A549 (cell line): Measurements from ENCODE around the gene RAB3C. TPM values are rescaled to one million over a fixed set of nuclear protein-coding genes. Genes with fewer than 3 reads are reported as not detected.

Experiments used
- ATAC-seq, 2 experiments: fragments of 200-7000 bp in 1 of 2; fragments of >200 bp in 1 of 2; cut with Nextera tagmentation in 1 of 2; cut with Tn5 transposase in 1 of 2; 3 replicates each; pipeline versions ENCODE4 v1.8.0 to v1.9.1; 2018 to 2020; ENCODE audit warnings: mild to moderate bottlenecking in 1 of 2, moderate library complexity in 1 of 2
- CTCF ChIA-PET: fragments of 300-600 bp; sonication (Branson Sonifier 250); formaldehyde crosslinking; extraction: SDS; loops from one replicate; lab custom pipeline; 2021; ENCODE audit warnings: antibody characterized with exemption, inconsistent platforms; lab: Yijun Ruan, JAX
- POLR2A ChIA-PET: fragments of 350-600 bp; formaldehyde crosslinking; extraction: SDS; loops from one replicate; lab custom pipeline; 2021; ENCODE audit warnings: antibody characterized with exemption, inconsistent platforms; lab: Yijun Ruan, JAX
- DNase-seq, 2 experiments: peaks; one replicate each; pipeline versions ENCODE4 v3.0.0 to v3.0.0-alpha.2; 2011 to 2016; ENCODE audit warnings: low read depth in 1 of 2, low spot score in 1 of 2
- FAIRE-seq: peaks from 2 replicates; lab custom pipeline; 2011; peaks lifted over from hg19 to GRCh38; lab: Jason Lieb, UNC
- H3K27ac ChIP-seq, 2 experiments: fragments of >200 bp; sonication (Bioruptor Twin); formaldehyde crosslinking; 3 replicates each; pipeline ENCODE4 v1.5.1; 2016 to 2017
- H3K4me1 ChIP-seq: fragments of >200 bp; sonication (Bioruptor Twin); formaldehyde crosslinking; 3 replicates; pipeline ENCODE4 v1.6.1; 2016
- H3K4me2 ChIP-seq: fragments of >200 bp; sonication (Bioruptor Twin); formaldehyde crosslinking; 3 replicates; pipeline ENCODE4 v1.6.1; 2016
- H3K4me3 ChIP-seq: fragments of >200 bp; sonication (Bioruptor Twin); formaldehyde crosslinking; 3 replicates; pipeline ENCODE4 v1.5.1; 2016
- H3K9me3 ChIP-seq: fragments of >200 bp; sonication (Bioruptor Twin); formaldehyde crosslinking; 3 replicates; pipeline ENCODE4 v1.6.1; 2016
- EHMT2 ChIP-seq: fragments of 200-600 bp; sonication (generic); IDR thresholded peaks from 2 replicates; pipeline ENCODE4 v1.6.1; 2016; ENCODE audit warnings: antibody characterized with exemption, low read depth, mild to moderate bottlenecking, moderate library complexity
- ESRRA ChIP-seq: fragments of 150-350 bp; IDR thresholded peaks from 2 replicates; pipeline ENCODE4 v1.6.1; 2014; ENCODE audit warnings: mild to moderate bottlenecking, low read length, borderline replicate concordance
- FOSB ChIP-seq: fragments of 250-450 bp; sonication (Bioruptor Pico); IDR thresholded peaks from 2 replicates; pipeline ENCODE4 v1.5.0; 2020; ENCODE audit warnings: mild to moderate bottlenecking, moderate library complexity
- GATA3 ChIP-seq: IDR thresholded peaks from 2 replicates; pipeline ENCODE4 v1.6.1; 2012; ENCODE audit warnings: borderline replicate concordance
- HOXA7 ChIP-seq: fragments of 250-450 bp; sonication (Bioruptor Pico); IDR thresholded peaks from 2 replicates; pipeline ENCODE4 v1.5.0; 2020; ENCODE audit warnings: mild to moderate bottlenecking, moderate library complexity
- HOXB13 ChIP-seq: fragments of 250-450 bp; sonication (Bioruptor Pico); IDR thresholded peaks from 2 replicates; pipeline ENCODE4 v1.5.0; 2020; ENCODE audit warnings: low read depth, mild to moderate bottlenecking, moderate library complexity
- JUNB ChIP-seq: fragments of >200 bp; sonication (Bioruptor Twin); formaldehyde crosslinking; IDR thresholded peaks from 2 replicates; pipeline ENCODE4 v1.6.1; 2016
- KDM1A ChIP-seq: fragments of 200-600 bp; sonication (generic); IDR thresholded peaks from 2 replicates; pipeline ENCODE4 v1.6.1; 2016; ENCODE audit warnings: low read depth, mild to moderate bottlenecking
- MAZ ChIP-seq: fragments of 150-350 bp; IDR thresholded peaks from 2 replicates; pipeline ENCODE4 v1.6.1; 2014; ENCODE audit warnings: antibody characterized with exemption, low read depth, low read length, borderline replicate concordance
- MYC ChIP-seq: IDR thresholded peaks from 2 replicates; pipeline ENCODE4 v1.6.1; 2012; ENCODE audit warnings: mild to moderate bottlenecking, inconsistent platforms, low read length, improper control_type of control experiment, borderline replicate concordance
- POLR2AphosphoS2 ChIP-seq: conservative IDR thresholded peaks from 2 replicates; pipeline ENCODE4 v1.6.1; 2012; ENCODE audit warnings: low read length, improper control_type of control experiment, inconsistent platforms
- RAD21 ChIP-seq, 2 experiments: fragments of >200 bp in 1 of 2; sonication (Bioruptor Twin) in 1 of 2; formaldehyde crosslinking in 1 of 2; IDR thresholded peaks in 1 of 2; conservative IDR thresholded peaks in 1 of 2; 2 replicates in 1 of 2; 3 replicates in 1 of 2; pipeline ENCODE4 v1.6.1; 2012 to 2018; ENCODE audit warnings: inconsistent platforms in 1 of 2
- RCOR1 ChIP-seq: fragments of 150-350 bp; IDR thresholded peaks from 2 replicates; pipeline ENCODE4 v1.6.1; 2014; ENCODE audit warnings: antibody characterized with exemption, low read length, low read depth
- RFX5 ChIP-seq: fragments of 450-650 bp; IDR thresholded peaks from 2 replicates; pipeline ENCODE4 v1.7.1; 2014; ENCODE audit warnings: antibody characterized with exemption, mild to moderate bottlenecking, moderate library complexity
- RNF2 ChIP-seq: fragments of 200-600 bp; sonication (generic); IDR thresholded peaks from 2 replicates; pipeline ENCODE4 v1.6.1; 2016; ENCODE audit warnings: low read depth, mild to moderate bottlenecking, antibody characterized with exemption, moderate library complexity, borderline replicate concordance
- TFCP2L1 ChIP-seq: fragments of 250-450 bp; sonication (Bioruptor Pico); IDR thresholded peaks from 2 replicates; pipeline ENCODE4 v1.5.0; 2021; ENCODE audit warnings: mild to moderate bottlenecking
- ZFP36 ChIP-seq: fragments of 450-650 bp; IDR thresholded peaks from 2 replicates; pipeline ENCODE4 v1.6.1; 2014; ENCODE audit warnings: borderline replicate concordance; ENCODE audit not compliant: partially characterized antibody
- ZNF302 ChIP-seq: fragments of 250-450 bp; sonication (Bioruptor Pico); IDR thresholded peaks from 2 replicates; pipeline ENCODE4 v1.9.0; 2021; ENCODE audit warnings: inconsistent platforms, mild to moderate bottlenecking, moderate library complexity
- WGBS: methylation state at CpG from one replicate; pipeline ENCODE4 v1.1.6; 2017; ENCODE audit errors: missing lambda C conversion rate; 5-methylcytosine and 5-hydroxymethylcytosine counted together
- polyA plus RNA-seq, 4 experiments: library from polyadenylated mRNA; depleted of rRNA in 3 of 4; stranded (reverse); fragments of >200 nt; fragmentation: RNase III in 1 of 4; extraction: RNeasy Plus Mini Kit Qiagen cat#74134 plus additional on column Dnase treatment in 1 of 4; gene quantifications; 2 replicates in 3 of 4; 3 replicates in 1 of 4; pipeline ENCODE4 v1.2.3, GENCODE V29; 2011 to 2017
- TF ChIP-seq, protein P1 (sequence below): fragments of 200-600 bp; sonication (generic); IDR thresholded peaks from 2 replicates; pipeline ENCODE4 v1.6.1; 2016; ENCODE audit warnings: antibody characterized with exemption, mild to moderate bottlenecking, moderate library complexity
- TF ChIP-seq, protein P2 (sequence below): fragments of >200 bp; sonication (Bioruptor Twin); formaldehyde crosslinking; IDR thresholded peaks from 2 replicates; pipeline ENCODE4 v1.6.1; 2016
- TF ChIP-seq, protein P3 (sequence below): fragments of >200 bp; sonication (Bioruptor Twin); formaldehyde crosslinking; IDR thresholded peaks from 3 replicates; pipeline ENCODE4 v1.5.1; 2016
- TF ChIP-seq, protein P4 (sequence below): fragments of >200 bp; sonication (Bioruptor Twin); formaldehyde crosslinking; IDR thresholded peaks from 3 replicates; pipeline ENCODE4 v1.6.1; 2016

Gene RAB3C
- polyA plus RNA-seq, 2 of the 4 experiments (the other 2 are of a cell fraction), result not detected

DNA sequence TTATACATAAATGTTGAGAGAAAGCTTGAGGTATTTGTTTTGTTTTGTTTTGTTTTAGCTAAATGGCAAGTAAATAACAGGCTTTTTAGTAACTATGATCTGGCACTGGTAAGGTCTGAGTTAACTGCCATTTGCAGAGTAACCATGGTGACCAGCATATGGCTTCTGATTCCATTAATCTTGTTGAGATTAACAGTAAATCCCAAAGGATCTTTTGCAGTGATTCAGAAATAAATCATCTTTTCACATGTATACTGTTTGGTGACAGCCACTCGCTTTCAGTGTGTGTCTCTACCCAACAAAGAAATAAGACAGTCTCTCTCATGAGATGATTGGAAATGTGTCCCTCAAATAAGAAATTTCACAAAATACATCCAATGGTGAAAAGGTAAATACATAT is 235.6 kb downstream of the RAB3C start:
- no peak for TF ChIP-seq JUNB
- no peak for TF ChIP-seq ZNF302 (CRISPR knock-in tag)
- TF ChIP-seq, protein P1, sequence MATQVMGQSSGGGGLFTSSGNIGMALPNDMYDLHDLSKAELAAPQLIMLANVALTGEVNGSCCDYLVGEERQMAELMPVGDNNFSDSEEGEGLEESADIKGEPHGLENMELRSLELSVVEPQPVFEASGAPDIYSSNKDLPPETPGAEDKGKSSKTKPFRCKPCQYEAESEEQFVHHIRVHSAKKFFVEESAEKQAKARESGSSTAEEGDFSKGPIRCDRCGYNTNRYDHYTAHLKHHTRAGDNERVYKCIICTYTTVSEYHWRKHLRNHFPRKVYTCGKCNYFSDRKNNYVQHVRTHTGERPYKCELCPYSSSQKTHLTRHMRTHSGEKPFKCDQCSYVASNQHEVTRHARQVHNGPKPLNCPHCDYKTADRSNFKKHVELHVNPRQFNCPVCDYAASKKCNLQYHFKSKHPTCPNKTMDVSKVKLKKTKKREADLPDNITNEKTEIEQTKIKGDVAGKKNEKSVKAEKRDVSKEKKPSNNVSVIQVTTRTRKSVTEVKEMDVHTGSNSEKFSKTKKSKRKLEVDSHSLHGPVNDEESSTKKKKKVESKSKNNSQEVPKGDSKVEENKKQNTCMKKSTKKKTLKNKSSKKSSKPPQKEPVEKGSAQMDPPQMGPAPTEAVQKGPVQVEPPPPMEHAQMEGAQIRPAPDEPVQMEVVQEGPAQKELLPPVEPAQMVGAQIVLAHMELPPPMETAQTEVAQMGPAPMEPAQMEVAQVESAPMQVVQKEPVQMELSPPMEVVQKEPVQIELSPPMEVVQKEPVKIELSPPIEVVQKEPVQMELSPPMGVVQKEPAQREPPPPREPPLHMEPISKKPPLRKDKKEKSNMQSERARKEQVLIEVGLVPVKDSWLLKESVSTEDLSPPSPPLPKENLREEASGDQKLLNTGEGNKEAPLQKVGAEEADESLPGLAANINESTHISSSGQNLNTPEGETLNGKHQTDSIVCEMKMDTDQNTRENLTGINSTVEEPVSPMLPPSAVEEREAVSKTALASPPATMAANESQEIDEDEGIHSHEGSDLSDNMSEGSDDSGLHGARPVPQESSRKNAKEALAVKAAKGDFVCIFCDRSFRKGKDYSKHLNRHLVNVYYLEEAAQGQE, result no peak
- TF ChIP-seq RNF2, result no peak
- TF ChIP-seq GATA3, result no peak
- TF ChIP-seq EHMT2, result no peak
- no peak for TF ChIP-seq MYC
- no peak for TF ChIP-seq RFX5
- TF ChIP-seq HOXB13 (CRISPR knock-in tag), result no peak
- TF ChIP-seq KDM1A, result no peak
- ChIA-PET POLR2A (no interaction called here), CTCF (interaction anchor here (1.6 to 1.8 kb wide), 3 partner anchors 21 to 320 kb away, joined by 4 to 5 read pairs (median 5); no protein-coding TSS in a partner anchor)
- 79% methylated on average over 1 of the region's 1 CpG for WGBS
- H3K4me1 ChIP-seq, result no peaks in the 10 kb centered on the region
- FAIRE-seq (peak; percentile 23), ATAC-seq (no peak), DNase-seq (no peak)
- no peak overlapping the region for H3K27ac ChIP-seq
- H3K4me2 ChIP-seq, result no peak overlapping the region
- H3K9me3 ChIP-seq, result no peaks in the 10 kb centered on the region
- H3K4me3 ChIP-seq, result no peak overlapping the region

DNA sequence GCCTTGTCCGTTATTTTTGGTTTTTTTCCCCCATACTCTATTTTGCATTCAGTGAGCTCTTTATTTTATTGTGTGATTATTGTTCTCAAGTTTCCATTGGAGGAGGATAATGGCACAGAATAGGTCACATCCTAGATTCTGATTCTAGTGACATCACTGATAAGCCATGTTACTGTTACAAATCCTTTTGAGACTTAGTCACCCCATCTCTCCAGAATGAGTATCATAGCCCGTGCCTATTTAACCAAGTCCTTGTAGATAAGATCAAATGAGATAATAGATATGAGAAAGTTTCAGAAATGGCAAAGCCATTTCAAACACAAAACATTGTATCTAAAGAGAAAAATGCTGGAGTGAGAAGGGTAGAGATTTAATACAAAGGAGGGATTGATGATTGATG is 242.6 kb downstream of the RAB3C start:
- Histone ChIP-seq H3K27ac (no peak overlapping the region), H3K4me1 (no peaks in the 10 kb centered on the region), H3K9me3 (no peaks in the 10 kb centered on the region), H3K4me2 (no peak overlapping the region), H3K4me3 (no peak overlapping the region)
- WGBS, result 6% methylated on average over 2 of the region's 2 CpGs
- no peak for FAIRE-seq
- no peak for DNase-seq
- POLR2A ChIA-PET, result no interaction called here
- no peak for ATAC-seq
- CTCF ChIA-PET, result interaction anchor here (1.3 kb wide), 1 partner anchor 25 kb away, joined by 5 read pairs; no protein-coding TSS in a partner anchor
- TF ChIP-seq, protein P2, sequence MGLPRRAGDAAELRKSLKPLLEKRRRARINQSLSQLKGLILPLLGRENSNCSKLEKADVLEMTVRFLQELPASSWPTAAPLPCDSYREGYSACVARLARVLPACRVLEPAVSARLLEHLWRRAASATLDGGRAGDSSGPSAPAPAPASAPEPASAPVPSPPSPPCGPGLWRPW, result no peak
- TF ChIP-seq RNF2 (no peak), ZNF302 (CRISPR knock-in tag) (no peak), HOXA7 (no peak), ZFP36 (no peak), RCOR1 (no peak), RFX5 (no peak)
- TF ChIP-seq, protein P3, sequence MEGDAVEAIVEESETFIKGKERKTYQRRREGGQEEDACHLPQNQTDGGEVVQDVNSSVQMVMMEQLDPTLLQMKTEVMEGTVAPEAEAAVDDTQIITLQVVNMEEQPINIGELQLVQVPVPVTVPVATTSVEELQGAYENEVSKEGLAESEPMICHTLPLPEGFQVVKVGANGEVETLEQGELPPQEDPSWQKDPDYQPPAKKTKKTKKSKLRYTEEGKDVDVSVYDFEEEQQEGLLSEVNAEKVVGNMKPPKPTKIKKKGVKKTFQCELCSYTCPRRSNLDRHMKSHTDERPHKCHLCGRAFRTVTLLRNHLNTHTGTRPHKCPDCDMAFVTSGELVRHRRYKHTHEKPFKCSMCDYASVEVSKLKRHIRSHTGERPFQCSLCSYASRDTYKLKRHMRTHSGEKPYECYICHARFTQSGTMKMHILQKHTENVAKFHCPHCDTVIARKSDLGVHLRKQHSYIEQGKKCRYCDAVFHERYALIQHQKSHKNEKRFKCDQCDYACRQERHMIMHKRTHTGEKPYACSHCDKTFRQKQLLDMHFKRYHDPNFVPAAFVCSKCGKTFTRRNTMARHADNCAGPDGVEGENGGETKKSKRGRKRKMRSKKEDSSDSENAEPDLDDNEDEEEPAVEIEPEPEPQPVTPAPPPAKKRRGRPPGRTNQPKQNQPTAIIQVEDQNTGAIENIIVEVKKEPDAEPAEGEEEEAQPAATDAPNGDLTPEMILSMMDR, result no peak
- TF ChIP-seq, all 56 proteins: peak for 0

DNA sequence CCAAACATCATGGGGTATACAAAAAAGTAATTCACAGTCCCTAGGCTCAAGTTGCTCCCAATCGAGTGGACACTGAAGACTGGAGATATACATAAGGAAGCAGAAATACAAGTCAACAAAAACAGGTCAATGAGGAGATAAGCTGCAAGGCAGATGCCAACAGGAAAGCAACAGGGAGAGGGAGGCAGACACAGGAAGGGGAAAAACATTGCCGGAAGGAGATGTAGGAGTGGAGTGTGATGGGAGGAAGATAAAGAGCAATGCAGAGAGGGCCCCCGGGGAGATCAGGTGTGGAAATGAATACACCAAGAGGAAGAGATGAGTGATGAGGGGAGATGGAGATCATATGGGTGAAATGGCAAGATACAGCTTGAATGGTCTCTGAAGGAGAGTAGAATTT is 243.0 kb downstream of the RAB3C start:
- ChIA-PET POLR2A (no interaction called here), CTCF (interaction anchor here (1.3 kb wide), 1 partner anchor 24 kb away, joined by 5 read pairs; no protein-coding TSS in a partner anchor)
- FAIRE-seq (no peak), ATAC-seq (no peak; a peak in 1 of 6 replicates), DNase-seq (no peak)
- H3K4me3 ChIP-seq, result no peak overlapping the region
- no peak overlapping the region for H3K4me2 ChIP-seq
- WGBS, result 32% methylated on average over 3 of the region's 3 CpGs
- H3K4me1 ChIP-seq, result no peaks in the 10 kb centered on the region
- no peaks in the 10 kb centered on the region for H3K9me3 ChIP-seq
- H3K27ac ChIP-seq, result no peak overlapping the region
- no peak for TF ChIP-seq MAZ
- no peak for TF ChIP-seq TFCP2L1 (CRISPR knock-in tag)
- no peak for TF ChIP-seq RAD21 (conservative IDR thresholded peaks at IDR 0.05 in 1 of 2, IDR thresholded peaks at IDR 0.05 in 1 of 2)
- no peak for TF ChIP-seq POLR2AphosphoS2
- TF ChIP-seq, protein P4, sequence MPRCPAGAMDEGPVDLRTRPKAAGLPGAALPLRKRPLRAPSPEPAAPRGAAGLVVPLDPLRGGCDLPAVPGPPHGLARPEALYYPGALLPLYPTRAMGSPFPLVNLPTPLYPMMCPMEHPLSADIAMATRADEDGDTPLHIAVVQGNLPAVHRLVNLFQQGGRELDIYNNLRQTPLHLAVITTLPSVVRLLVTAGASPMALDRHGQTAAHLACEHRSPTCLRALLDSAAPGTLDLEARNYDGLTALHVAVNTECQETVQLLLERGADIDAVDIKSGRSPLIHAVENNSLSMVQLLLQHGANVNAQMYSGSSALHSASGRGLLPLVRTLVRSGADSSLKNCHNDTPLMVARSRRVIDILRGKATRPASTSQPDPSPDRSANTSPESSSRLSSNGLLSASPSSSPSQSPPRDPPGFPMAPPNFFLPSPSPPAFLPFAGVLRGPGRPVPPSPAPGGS, result no peak
- TF ChIP-seq FOSB (CRISPR knock-in tag), result no peak
- TF ChIP-seq, protein P2, result no peak
- TF ChIP-seq ESRRA, result no peak
